Prostate gland (tissue), 2 donors: ENCODE data around the gene PIK3C3. TPM values are rescaled to one million over a fixed set of nuclear protein-coding genes. Genes with fewer than 3 reads are reported as not detected.

ENCODE experiments used
- DNase-seq: peaks from one replicate; pipeline ENCODE4 v3.0.0-alpha.2; 2019; ENCODE audit warnings: low spot score
- H3K27ac ChIP-seq, 2 donors: fragments of 200-600 bp; sonication (generic); 2 replicates each; pipeline ENCODE4 v1.5.1; 2017 to 2019
- H3K27me3 ChIP-seq: fragments of 200-600 bp; sonication (generic); replicated peaks from 2 replicates; pipeline ENCODE4 v1.5.1; 2019; ENCODE audit not compliant: insufficient read depth
- H3K36me3 ChIP-seq, 2 donors: fragments of 200-600 bp; sonication (generic); 1 replicate in 1 of 2; 2 replicates in 1 of 2; pipeline versions ENCODE4 v1.5.1 to v1.8.1; 2017 to 2019
- H3K4me1 ChIP-seq: fragments of 200-600 bp; sonication (generic); replicated peaks from 2 replicates; pipeline ENCODE4 v1.5.1; 2019
- H3K4me3 ChIP-seq, 2 donors: fragments of 200-600 bp; sonication (generic); 2 replicates each; pipeline ENCODE4 v1.5.1; 2017 to 2019
- H3K9me3 ChIP-seq: fragments of 200-600 bp; sonication (generic); 2 replicates; pipeline ENCODE4 v1.5.1; 2017
- POLR2A ChIP-seq: fragments of 450-650 bp; IDR thresholded peaks from one replicate; pipeline ENCODE4 v1.6.1; 2016; ENCODE audit warnings: antibody characterized with exemption, mild to moderate bottlenecking
- POLR2AphosphoS5 ChIP-seq: sonication (generic); formaldehyde crosslinking; IDR thresholded peaks from one replicate; pipeline ENCODE4 v1.6.1; 2017; ENCODE audit warnings: antibody characterized with exemption
- WGBS: methylation state at CpG from one replicate; pipeline ENCODE4 v1.1.5; 2018; 5-methylcytosine and 5-hydroxymethylcytosine counted together
- intact Hi-C: fragments of 100-400 bp; cut with DNase I; formaldehyde crosslinking; loops from one replicate; pipeline ENCODE4 v1.14.2; 2022
- total RNA-seq, 2 donors: library from RNA; depleted of rRNA; stranded (reverse); fragments of >200 nt; gene quantifications; one replicate each; pipeline ENCODE4 v1.1.0, GENCODE V29; 2016
- TF ChIP-seq, protein P1 (sequence below), 4 experiments: fragments of 200-600 bp in 2 of 4; fragments of 450-650 bp in 2 of 4; sonication (generic) in 2 of 4; IDR thresholded peaks; 1 replicate in 3 of 4; 2 replicates in 1 of 4; pipeline ENCODE4 v1.5.1; 2016 to 2019; ENCODE audit warnings: antibody characterized with exemption in 4 of 4, mild to moderate bottlenecking in 2 of 4, moderate library complexity in 2 of 4

PIK3C3 gene
- total RNA-seq, 2 donors from 2014 or later: 42.8 to 48.1 TPM

DNA sequence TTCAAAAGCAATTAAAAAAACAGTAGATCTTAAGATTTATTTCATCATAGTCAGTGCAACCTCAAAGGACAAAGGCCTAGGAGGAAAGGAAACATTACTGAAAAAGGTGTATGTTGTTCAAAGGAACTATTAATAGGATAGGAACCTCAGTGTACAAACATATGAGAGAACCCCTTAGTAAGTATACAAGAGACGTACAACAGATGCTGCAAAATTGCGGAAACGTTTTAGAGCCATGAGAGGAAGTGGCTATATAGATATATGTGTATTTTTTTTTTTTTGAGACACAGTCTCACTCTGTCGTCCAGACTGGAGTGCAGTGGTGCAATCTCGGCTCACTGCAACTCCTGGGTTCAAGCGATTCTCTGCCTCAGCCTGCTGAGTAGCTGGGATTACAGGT is 22.2 kb downstream of the PIK3C3 start:
- H3K27me3 ChIP-seq: no peaks in the 10 kb centered on the region
- no peaks in the 10 kb centered on the region for H3K4me1 ChIP-seq
- no peaks in the 10 kb centered on the region for H3K9me3 ChIP-seq
- DNase-seq: no peak
- TF ChIP-seq, protein P1, sequence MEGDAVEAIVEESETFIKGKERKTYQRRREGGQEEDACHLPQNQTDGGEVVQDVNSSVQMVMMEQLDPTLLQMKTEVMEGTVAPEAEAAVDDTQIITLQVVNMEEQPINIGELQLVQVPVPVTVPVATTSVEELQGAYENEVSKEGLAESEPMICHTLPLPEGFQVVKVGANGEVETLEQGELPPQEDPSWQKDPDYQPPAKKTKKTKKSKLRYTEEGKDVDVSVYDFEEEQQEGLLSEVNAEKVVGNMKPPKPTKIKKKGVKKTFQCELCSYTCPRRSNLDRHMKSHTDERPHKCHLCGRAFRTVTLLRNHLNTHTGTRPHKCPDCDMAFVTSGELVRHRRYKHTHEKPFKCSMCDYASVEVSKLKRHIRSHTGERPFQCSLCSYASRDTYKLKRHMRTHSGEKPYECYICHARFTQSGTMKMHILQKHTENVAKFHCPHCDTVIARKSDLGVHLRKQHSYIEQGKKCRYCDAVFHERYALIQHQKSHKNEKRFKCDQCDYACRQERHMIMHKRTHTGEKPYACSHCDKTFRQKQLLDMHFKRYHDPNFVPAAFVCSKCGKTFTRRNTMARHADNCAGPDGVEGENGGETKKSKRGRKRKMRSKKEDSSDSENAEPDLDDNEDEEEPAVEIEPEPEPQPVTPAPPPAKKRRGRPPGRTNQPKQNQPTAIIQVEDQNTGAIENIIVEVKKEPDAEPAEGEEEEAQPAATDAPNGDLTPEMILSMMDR (IDR thresholded peaks at IDR 0.05): no peak
- TF ChIP-seq POLR2AphosphoS5: no peak
- no peak overlapping the region for H3K27ac ChIP-seq
- intact Hi-C loops: no loop called here
- WGBS: 90% methylated on average over 6 of the region's 6 CpGs
- no peak overlapping the region for H3K4me3 ChIP-seq
- H3K36me3 ChIP-seq: peaks cover 0 to 4% of the 10 kb centered on the region in 2 donors

DNA sequence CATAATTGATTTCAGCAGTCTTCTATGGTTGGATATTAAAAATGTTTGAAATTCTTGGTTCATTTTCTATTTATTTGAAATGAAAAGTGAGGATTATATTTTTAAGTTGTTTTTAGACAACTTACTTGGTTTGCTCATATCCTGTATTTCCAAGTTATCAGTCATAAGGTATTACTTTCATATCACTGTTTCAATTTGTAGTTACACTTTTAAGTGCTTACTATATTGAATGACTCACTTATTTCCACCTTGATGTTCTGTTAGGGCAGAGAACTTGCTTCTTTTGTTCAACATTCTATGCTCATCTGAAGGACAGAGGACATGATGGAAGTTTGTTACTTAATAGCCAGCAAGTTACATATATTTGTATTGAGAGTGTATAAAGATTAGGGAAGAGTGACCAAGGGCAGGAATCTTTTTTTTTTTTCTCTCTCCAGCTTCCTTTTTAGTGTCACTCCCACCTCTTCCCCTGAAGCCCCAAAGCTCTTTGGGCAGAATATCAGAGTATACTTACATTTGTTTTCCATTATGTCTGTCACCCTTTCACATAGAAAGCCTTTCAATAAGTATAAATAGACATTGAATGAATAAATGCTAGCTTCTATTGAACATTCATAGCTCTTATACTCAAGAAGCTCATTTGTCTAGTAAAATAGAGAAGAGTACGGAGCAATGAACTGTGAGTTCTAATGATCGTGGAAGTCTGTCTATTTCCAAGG is 28.1 kb downstream of the PIK3C3 start:
- H3K4me1 ChIP-seq: no peaks in the 10 kb centered on the region
- H3K27me3 ChIP-seq: no peaks in the 10 kb centered on the region
- 84% methylated on average over 2 of the region's 2 CpGs for WGBS
- TF ChIP-seq, protein P1 (IDR thresholded peaks at IDR 0.05): no peak
- TF ChIP-seq POLR2AphosphoS5 (no peak), POLR2A (no peak)
- H3K36me3 ChIP-seq: peaks cover 0 to under 1% of the 10 kb centered on the region in 2 donors
- intact Hi-C loops: no loop called here
- H3K27ac ChIP-seq: no peak overlapping the region
- DNase-seq: no peak
- H3K9me3 ChIP-seq: no peaks in the 10 kb centered on the region
- H3K4me3 ChIP-seq: no peak overlapping the region

DNA sequence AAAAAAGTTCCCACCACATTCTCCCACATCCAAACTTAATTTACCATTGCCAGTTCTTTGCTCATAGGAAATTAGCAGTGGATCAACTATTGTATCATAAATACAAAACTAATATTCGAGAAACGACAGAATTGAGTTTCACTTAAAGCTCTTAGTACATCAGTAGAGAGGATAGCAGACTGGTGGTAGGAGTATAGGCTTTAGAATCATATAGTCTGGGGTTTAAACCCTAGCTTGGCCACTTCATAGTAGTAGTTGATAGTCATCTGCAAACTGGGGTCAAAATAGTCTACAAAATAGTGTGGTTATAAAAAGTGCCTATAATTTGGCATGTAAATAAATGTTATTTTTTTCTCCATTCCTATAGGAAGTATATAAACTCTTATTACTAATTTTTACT is 30.9 kb downstream of the PIK3C3 start:
- H3K4me3 ChIP-seq: no peak overlapping the region
- no peak overlapping the region for H3K27ac ChIP-seq
- 98% methylated on average over 2 of the region's 2 CpGs for WGBS
- H3K9me3 ChIP-seq: no peaks in the 10 kb centered on the region
- no peaks in the 10 kb centered on the region for H3K27me3 ChIP-seq
- H3K36me3 ChIP-seq: no peaks in the 10 kb centered on the region
- intact Hi-C loops: no loop called here
- no peak for DNase-seq
- TF ChIP-seq, protein P1 (IDR thresholded peaks at IDR 0.05): no peak
- TF ChIP-seq POLR2AphosphoS5 (no peak), POLR2A (no peak)
- no peaks in the 10 kb centered on the region for H3K4me1 ChIP-seq

DNA sequence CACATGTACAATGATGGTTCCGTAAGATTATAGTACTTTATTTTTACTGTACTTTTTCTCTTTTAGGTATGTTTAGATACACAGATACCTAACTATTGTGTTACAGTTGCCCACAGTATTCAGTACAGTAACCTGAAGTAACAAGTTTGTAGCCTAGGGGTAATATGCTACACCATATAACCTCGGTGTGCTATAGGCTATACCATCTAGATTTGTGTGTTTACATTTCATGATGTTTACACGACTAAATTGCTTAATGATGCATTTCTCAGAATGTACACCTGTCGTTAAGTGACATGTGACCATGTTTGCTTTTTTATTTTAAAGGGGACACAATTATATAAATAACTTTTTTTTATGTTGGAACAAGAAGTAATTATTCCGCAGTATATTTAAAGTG is 34.5 kb downstream of the PIK3C3 start:
- Histone ChIP-seq H3K4me1 (no peaks in the 10 kb centered on the region), H3K27ac (no peak overlapping the region), H3K27me3 (no peaks in the 10 kb centered on the region), H3K4me3 (no peak overlapping the region), H3K9me3 (no peaks in the 10 kb centered on the region), H3K36me3 (no peaks in the 10 kb centered on the region)
- intact Hi-C loops: no loop called here
- TF ChIP-seq POLR2A (no peak), POLR2AphosphoS5 (no peak)
- TF ChIP-seq, protein P1 (IDR thresholded peaks at IDR 0.05): no peak
- WGBS: 76% methylated on average over 5 of the region's 5 CpGs
- no peak for DNase-seq

DNA sequence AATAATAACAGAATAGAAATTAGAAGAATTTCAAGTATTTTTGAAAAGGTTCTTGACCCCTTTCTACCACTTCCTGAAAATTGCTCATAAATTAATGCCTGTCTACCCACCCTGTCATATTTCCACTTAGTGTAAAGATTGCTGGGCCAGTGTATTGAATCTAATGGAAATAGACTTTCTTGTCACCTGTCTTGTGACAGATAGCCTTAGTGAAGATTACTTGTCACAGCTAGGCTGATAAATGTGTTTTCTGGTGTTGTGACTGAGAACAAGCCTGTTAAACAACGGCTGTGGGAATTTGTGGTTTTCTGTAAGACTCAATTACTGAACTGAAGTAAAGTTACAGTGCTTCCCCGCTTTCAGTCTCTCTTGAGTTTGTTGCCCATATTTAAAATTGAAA is 37.0 kb downstream of the PIK3C3 start:
- intact Hi-C loops: no loop called here
- TF ChIP-seq, protein P1 (IDR thresholded peaks at IDR 0.05): no peak
- no peak for TF ChIP-seq POLR2AphosphoS5
- no peak for TF ChIP-seq POLR2A
- H3K36me3 ChIP-seq: no peaks in the 10 kb centered on the region
- no peaks in the 10 kb centered on the region for H3K27me3 ChIP-seq
- no peak overlapping the region for H3K4me3 ChIP-seq
- no peak overlapping the region for H3K27ac ChIP-seq
- 78% methylated on average over 2 of the region's 2 CpGs for WGBS
- H3K9me3 ChIP-seq: no peaks in the 10 kb centered on the region
- no peak for DNase-seq
- no peaks in the 10 kb centered on the region for H3K4me1 ChIP-seq
